OCI-M2 (cell line): Measurements from ENCODE around the gene USP2.
"Not testable (repeated sequence)": the region's sequence is repeated elsewhere in the genome, so short reads cannot be mapped to it uniquely, and the experiment has no call there.

Source experiments
- DNase-seq: peaks from one replicate; lab custom pipeline; 2025; ENCODE audit not compliant: unreplicated experiment; lab: John Stamatoyannopoulos, UW

Gene USP2

DNA sequence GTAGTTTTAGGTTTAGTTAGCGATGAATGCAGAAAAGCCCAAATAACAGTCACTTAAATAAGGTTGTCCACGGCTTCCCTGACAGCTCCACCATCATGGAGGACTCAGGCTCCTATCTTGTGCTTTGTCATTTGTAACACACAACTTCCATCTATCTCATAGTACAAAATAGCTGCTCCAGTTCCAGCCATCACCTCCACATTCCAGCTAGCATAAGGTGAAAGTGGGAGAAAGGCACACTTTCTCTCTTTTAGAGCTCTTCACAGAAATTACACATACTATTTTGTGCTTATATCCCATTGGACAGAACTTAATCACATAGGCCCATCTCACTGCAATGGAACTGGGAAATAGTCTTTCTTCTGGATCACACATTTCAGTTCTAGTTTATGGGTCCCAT, 32.8 kb upstream of the USP2 start:
- no peak for DNase-seq

DNA sequence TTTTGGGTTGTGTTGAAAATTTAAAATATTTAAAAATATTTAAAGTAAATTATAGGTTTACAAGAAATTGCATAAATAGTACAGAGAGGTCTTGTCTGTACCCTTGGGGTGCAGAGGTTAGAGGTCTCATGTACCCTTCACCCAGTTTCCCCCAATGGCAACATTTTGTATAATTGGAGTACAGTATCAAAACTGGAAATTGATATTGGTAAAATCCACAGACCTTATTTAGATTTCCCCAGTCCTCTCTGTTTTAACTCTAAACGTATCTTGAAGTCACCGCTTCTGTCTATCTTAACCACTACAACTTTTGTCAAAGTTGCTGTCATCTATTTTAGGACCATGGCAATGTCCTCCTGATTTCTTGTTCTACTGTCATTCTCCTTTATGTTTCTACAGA, 30.6 kb upstream of the USP2 start:
- DNase-seq, result no peak

DNA sequence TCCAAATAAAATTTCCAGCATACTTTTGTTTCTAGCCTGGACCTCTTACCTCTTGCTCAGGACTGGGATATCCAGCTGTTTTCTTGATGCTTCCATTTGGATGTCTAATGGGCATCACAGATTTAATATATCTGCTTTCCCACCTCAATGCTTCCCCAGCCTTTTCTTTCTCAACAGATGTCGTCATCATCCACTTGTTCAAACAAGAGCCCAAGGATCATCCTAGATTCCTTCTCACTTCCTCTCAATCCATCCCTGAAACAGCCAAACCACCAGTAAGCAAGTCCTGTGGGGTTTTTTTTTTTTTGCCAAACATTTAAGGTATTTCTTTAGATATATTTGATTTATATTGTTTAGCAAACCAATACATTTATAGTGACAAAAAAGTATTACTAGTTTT, 29.0 kb upstream of the USP2 start:
- DNase-seq, result no peak

GRCh38 chr11:119409731-119410130, 28.2 kb upstream of the USP2 start:
- no peak for DNase-seq

- DNase-seq, result no peak
Measured at GRCh38 chr11:119406005-119406404, 24.5 kb upstream of the USP2 start.

DNA sequence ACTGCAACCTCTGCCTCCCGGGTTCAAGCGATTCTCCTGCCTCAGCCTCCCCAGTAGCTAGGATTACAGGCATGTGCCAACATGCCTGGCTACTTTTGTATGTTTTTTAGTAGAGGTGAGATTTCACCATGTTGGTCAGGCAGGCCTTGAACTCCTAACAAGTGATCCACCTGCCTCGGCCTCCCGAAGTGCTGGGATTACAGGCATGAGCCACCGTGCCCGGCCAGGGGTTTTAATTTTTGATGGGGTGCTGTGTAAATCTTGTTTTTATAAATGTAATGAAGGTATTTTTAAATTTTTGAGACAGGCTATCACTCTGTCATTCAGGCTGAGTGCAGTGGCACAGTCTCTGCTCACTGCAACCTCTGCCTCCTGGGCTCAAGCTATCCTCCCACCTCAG, 24.0 kb upstream of the USP2 start:
- not testable (repeated sequence) for DNase-seq

DNA sequence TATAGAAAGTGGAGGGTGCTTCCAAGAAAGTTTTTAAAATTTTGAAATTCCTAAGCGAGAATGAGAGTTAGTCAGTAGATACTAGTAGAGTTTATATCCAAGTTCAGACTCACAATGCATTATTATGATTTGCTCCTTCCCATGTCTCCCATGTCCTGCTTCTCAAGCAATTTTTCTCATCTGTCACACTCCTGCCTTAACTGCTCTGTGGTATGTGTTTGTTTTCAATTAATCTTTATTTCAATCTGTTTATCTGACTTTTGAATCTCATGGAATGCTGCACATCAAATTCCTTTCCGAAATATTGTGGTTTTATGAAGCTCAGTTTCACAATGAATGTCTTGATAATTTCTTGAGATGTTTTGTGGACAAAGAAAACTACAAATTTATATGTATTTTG, 23.4 kb upstream of the USP2 start:
- no peak for DNase-seq

- no peak for DNase-seq
Measured at GRCh38 chr11:119403021-119403420, 21.5 kb upstream of the USP2 start.

DNA sequence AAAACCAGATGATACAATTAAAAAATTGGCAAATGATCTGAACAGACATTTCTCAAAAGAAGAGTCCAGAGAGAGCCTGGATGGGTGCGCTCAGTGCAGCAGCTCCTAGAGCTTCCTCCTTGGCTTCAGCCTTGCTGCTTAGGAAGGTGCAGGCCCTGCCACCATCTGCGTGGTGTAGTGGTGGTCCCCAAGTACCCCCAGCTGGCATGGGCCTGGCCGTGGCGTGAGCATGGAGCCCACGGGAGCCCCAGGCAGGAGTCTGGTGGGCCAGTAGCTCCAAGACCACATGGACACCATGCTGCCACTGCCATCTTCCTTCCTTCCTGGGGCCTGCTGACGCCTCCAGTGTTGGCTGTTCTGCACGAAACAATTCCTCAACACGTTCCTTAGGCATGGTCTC, 21.0 kb upstream of the USP2 start:
- DNase-seq, result no peak

DNA sequence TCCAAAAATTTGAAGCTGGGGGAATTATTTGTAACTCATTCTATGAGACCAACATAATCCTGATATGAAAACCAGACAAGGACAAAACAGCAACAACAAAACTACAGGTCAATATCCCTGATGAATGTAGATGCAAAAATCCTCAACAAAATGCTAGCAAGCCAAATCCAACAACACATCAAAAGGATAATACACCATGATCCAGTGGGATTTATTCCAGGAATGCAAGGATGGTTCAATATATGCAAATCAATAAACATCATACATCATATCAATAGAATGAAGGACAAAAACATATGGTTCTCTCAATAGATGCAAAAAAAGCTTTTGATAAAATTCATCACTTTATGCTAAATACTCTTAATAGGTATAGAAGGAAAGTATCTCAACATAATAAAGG, 19.4 kb upstream of the USP2 start:
- no peak for DNase-seq

DNA sequence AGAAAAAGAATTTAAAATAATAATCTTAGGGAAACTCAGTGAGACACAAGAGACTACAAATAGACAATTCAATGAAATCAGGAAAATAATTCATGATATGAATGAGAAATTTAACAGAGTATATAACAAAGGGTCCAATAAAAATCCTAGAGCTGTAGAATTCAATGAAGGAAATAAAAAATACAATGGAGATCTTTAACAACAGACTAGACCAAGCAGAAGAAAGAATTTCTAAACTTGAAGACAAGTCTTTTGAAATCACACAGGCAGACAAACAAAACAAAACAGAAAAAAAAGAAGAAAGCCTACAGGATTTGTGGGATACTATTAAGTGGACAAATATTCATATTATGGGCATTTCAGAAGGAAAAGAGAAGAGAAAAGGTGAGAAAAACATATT, 16.2 kb upstream of the USP2 start:
- no peak for DNase-seq

- DNase-seq, result no peak
Measured at GRCh38 chr11:119396835-119397234, 15.3 kb upstream of the USP2 start.

- no peak for DNase-seq
Measured at GRCh38 chr11:119391275-119391674, 9.8 kb upstream of the USP2 start.

- DNase-seq, result no peak
Measured at GRCh38 chr11:119389611-119390254, 8.2 kb upstream of the USP2 start.

DNA sequence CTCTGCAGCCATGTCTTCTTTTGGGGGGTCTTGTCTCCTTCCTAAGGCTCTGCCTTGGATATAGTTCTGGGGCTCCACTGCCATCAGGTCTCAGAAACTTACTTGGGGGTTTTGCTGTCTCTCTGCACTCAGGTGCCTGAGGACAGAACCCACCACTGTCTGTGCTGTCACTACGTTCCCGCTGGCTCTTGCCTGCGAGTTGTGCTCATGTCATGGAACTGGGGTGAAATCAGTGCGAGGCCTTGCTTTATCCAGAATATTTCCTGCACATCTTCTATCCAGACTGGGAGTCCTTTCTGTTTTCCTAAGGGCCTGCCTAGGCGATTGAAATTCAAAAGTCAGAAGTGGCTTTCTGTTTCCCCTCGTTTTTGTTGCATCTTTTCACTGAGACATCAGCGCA, 6.6 kb upstream of the USP2 start:
- no peak for DNase-seq

- DNase-seq, result no peak
Measured at GRCh38 chr11:119384332-119384731, 2.8 kb upstream of the USP2 start.

- DNase-seq, result not testable (repeated sequence)
Measured at GRCh38 chr11:119382513-119382912, 1.0 kb upstream of the USP2 start.

DNA sequence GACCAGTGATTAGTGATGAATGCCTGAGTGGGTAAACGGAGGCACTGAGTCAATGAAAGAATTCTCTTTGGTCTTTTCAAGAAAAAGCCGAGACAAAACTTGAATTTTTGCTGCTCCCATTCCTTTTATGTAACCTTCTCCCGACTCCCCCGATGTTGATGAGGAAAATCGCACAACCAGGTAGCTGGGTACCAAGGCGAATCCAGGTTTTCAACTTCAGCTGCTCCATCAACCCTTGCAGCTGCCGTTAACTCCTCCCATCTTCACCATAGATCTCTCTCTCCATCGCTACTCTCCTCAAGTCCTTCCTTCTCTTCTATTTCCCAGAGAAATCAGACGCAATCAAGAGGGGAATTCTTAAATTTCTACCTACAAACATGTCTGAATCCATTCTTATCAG, 611 bp upstream of the USP2 start:
- no peak for DNase-seq

DNA sequence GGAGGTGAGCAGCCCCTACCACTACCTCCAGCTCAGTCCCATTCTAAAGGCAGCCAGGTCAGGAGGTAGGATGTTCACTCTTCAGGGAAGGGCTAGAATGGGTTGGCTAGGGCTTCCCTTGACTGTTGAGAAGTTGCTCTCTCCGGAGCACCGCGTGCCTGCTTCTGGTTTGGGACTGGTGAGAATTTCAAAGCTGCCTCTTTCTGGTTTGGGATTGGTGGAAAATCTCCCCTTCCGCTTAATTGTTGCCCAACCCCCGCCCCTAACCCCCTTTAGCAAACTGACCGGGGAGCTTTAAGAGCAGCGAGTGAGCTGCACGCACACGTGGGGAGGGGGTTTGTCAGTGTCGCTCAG, 686 bp downstream of the USP2 start:
- no peak for DNase-seq

GRCh38 chr11:119380160-119380826, 1.2 kb downstream of the USP2 start:
- DNase-seq, result no peak

GRCh38 chr11:119378851-119379465, 2.5 kb downstream of the USP2 start:
- no peak for DNase-seq

DNA sequence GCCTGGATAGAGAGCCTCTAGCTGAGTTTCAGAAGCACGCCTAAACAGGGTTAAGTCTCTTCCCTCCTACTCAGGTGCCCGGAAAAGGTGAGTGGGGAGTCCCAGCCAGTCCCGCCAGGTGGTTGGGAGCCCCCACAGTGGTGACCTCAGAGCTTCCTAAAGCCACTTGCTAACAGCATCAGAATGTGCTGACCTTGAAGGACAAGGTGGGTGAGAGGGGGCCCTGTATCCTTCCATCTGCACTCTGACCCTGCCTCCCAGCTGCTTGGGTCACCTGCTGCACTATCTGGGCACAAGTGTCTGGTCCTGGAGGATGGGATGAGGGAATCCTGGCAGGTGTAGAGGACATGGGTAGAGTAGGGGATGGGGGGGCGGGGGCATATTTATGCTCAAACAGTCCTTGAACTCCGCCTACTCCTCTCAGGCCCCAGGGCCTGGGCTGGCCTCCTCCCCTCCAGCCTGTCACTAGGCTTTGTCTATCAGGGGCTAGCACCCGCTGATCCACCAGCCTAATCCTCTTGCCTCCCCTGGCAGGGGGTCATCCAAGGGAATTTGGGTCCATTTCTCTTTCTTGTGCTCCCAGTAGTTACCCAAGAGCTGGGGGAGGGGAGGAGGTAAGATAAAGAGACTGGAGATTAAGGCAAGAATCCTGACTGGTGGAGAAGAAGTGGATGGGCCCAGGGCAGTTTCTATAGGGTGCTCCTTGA, 3.4 kb downstream of the USP2 start:
- no peak for DNase-seq
